22Rv1 (cell line): ENCODE measurements around the gene SCTR.

Experiments used
- H3K27ac ChIP-seq: fragments of 450-650 bp; 2 replicates; pipeline ENCODE4 v1.5.1; 2017
- ZFX ChIP-seq: fragments of 450-650 bp; IDR thresholded peaks from 2 replicates; pipeline ENCODE4 v1.6.1; 2017; ENCODE audit warnings: antibody characterized with exemption, borderline replicate concordance
- TF ChIP-seq, protein P1 (sequence below): fragments of 450-650 bp; IDR thresholded peaks from 2 replicates; pipeline ENCODE4 v1.5.1; 2017; ENCODE audit warnings: mild to moderate bottlenecking

Gene SCTR

GRCh38 chr2:119513832-119514231, 10.5 kb downstream of the SCTR start:
- TF ChIP-seq ZFX = no peak
- TF ChIP-seq, protein P1, sequence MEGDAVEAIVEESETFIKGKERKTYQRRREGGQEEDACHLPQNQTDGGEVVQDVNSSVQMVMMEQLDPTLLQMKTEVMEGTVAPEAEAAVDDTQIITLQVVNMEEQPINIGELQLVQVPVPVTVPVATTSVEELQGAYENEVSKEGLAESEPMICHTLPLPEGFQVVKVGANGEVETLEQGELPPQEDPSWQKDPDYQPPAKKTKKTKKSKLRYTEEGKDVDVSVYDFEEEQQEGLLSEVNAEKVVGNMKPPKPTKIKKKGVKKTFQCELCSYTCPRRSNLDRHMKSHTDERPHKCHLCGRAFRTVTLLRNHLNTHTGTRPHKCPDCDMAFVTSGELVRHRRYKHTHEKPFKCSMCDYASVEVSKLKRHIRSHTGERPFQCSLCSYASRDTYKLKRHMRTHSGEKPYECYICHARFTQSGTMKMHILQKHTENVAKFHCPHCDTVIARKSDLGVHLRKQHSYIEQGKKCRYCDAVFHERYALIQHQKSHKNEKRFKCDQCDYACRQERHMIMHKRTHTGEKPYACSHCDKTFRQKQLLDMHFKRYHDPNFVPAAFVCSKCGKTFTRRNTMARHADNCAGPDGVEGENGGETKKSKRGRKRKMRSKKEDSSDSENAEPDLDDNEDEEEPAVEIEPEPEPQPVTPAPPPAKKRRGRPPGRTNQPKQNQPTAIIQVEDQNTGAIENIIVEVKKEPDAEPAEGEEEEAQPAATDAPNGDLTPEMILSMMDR = no peak

GRCh38 chr2:119512946-119513345, 11.3 kb downstream of the SCTR start:
- no peak for TF ChIP-seq ZFX
- TF ChIP-seq, protein P1 = no peak
- H3K27ac ChIP-seq = no peak overlapping the region

More at GRCh38 chr2:119513832-119514231, 10.5 kb downstream of the SCTR start:
- H3K27ac ChIP-seq = no peak overlapping the region

DNA sequence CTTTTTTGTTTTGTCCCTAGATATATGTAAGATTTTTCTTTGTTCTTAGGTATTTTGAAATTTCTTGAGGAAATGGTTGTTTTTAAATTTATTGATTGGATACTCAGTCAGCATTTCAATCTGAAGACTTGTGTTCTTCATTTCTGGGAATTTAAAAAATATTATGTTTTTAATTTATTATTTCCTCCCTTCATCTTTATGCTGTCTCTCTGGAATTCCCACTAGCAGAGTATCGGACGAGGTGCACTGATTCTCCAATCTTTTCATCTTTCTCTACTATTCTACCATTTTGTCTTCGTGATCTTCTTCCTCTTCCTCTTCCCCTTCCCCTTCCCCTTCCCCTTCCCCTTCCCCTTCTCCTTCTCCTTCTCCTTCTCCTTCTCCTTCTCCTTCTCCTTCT, 12.3 kb downstream of the SCTR start:
- no peak for TF ChIP-seq ZFX
- TF ChIP-seq, protein P1 = no peak
- no peak overlapping the region for H3K27ac ChIP-seq

DNA sequence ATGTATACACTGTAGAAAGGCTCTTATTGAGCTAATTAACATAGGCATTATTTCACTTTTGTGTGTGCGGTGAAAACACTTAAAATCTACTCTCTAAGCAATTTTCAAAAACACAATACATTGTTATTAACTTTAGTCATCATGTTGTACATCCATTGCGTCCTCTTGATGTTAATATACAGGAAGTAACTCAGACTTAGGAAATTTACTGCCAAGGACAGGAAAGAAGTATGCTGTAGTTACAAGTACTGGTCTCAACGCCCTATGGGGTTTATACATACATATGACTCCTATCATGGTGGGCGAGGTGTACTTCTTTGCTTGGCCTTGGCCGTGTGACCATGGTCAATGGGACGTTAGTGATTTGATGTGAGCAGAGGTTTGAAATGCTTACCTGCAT, 15.5 kb downstream of the SCTR start:
- H3K27ac ChIP-seq = no peak overlapping the region
- TF ChIP-seq, protein P1 = no peak
- no peak for TF ChIP-seq ZFX

GRCh38 chr2:119496682-119497081, 27.6 kb downstream of the SCTR start:
- H3K27ac ChIP-seq = no peak overlapping the region
- no peak for TF ChIP-seq ZFX
- TF ChIP-seq, protein P1 = no peak

DNA sequence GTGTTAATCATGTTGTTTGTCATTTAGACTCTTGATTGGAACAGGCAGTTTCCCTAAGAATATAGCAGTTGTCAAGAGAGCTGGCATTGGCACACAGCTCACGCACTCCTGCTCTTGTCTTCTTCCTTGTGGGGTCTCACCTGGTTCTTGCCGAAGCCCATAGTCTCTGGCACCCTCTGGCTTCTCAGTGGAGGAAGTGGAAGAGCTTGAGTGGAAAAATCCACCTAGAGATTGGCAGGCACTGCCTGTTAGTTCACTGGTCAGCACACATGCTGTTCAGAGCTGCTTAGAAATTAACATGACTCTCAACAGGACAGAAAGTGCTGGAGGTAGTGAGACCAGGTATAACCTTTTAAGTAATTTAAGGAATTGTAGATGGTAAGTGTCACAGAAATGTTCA, 28.3 kb downstream of the SCTR start:
- no peak overlapping the region for H3K27ac ChIP-seq
- TF ChIP-seq, protein P1 = no peak
- TF ChIP-seq ZFX = no peak

DNA sequence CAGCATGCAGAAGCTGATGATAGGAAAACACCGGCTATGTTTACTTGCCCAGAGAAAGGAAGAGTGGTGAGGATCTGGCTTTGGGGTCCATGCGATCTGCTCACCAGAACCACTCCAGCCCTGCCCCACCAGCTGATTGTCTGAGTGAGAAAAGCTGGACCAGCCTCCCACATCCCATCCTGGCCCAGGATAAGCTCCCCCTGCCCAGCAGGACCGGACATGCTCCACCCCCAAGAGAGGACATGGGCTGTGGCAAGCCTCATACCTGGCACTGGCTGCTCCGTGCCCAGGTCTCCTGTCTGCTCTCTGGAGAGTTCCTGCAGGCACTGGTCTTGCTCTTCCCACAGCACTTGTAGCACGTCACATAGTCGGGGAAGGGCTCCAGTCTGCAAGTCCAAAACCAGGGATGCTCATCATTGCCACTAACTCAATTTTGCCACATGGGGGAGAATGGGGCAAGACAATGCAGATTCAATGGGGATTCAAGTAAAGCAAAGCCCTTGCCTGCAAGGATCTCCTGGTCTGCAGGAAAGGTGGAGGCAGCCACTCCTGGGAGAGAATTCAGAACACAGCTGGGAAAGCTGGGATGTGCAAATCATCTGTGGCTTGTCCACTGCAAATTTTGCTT, 30.0 kb downstream of the SCTR start:
- TF ChIP-seq, protein P1 = no peak
- TF ChIP-seq ZFX = no peak
- no peak overlapping the region for H3K27ac ChIP-seq
